PC-3 (cell line): Measurements from ENCODE around the gene NKAP. TPM values are rescaled to one million over a fixed set of nuclear protein-coding genes. Genes with fewer than 3 reads are reported as not detected.
"Not testable (repeated sequence)": the region's sequence is repeated elsewhere in the genome, so short reads cannot be mapped to it uniquely, and the experiment has no call there.

Experiments used
- ATAC-seq: fragments of 200-7000 bp; cut with Tn5 transposase; 2 replicates; pipeline ENCODE4 v1.9.1; 2020; ENCODE audit warnings: mild to moderate bottlenecking, moderate library complexity
- BruUV-seq: library from RNA; stranded (reverse); fragments of 400-500 nt; replicated peaks from 2 replicates; lab custom pipeline; 2021; lab: Mats Ljungman, UMichigan
- CTCF ChIA-PET: fragments of 300-600 bp; sonication (Branson Sonifier 250); formaldehyde crosslinking; loops from one replicate; lab custom pipeline; 2022; ENCODE audit warnings: antibody characterized with exemption; lab: Charles Lee
- POLR2A ChIA-PET: fragments of 300-600 bp; sonication (Branson Sonifier 250); formaldehyde crosslinking; loops from one replicate; lab custom pipeline; 2022; ENCODE audit warnings: antibody characterized with exemption; ENCODE audit not compliant: unreplicated experiment; lab: Charles Lee
- DNase-seq: peaks from one replicate; pipeline ENCODE4 v3.0.0-alpha.2; 2015
- H2AFZ ChIP-seq: fragments of 300-600 bp; sonication (generic); 2 replicates; pipeline ENCODE4 v1.6.0; 2016; ENCODE audit warnings: antibody characterized with exemption, low read length
- H3F3A ChIP-seq: fragments of 300-600 bp; sonication (generic); one replicate; pipeline ENCODE4 v1.6.0; 2017; ENCODE audit warnings: antibody characterized with exemption, low read length, control low read depth, mild to moderate bottlenecking; ENCODE audit not compliant: unreplicated experiment
- H3K27ac ChIP-seq: fragments of 300-600 bp; sonication (generic); 2 replicates; pipeline ENCODE4 v1.5.1; 2016; ENCODE audit warnings: mild to moderate bottlenecking, low read length
- H3K27me3 ChIP-seq: fragments of 300-600 bp; sonication (generic); 2 replicates; pipeline ENCODE4 v1.6.1; 2016; ENCODE audit warnings: low read length, mixed read lengths
- H3K36me3 ChIP-seq: fragments of 300-600 bp; sonication (generic); 2 replicates; pipeline ENCODE4 v1.6.1; 2016; ENCODE audit warnings: low read depth, mixed run types, low read length, mixed read lengths
- H3K4me1 ChIP-seq: fragments of 300-600 bp; sonication (generic); 2 replicates; pipeline ENCODE4 v1.5.1; 2016; ENCODE audit warnings: low read length; ENCODE audit not compliant: insufficient read depth
- H3K4me2 ChIP-seq: fragments of 300-600 bp; sonication (generic); 2 replicates; pipeline ENCODE4 v1.6.0; 2016; ENCODE audit warnings: low read length
- H3K4me3 ChIP-seq: fragments of 300-600 bp; sonication (generic); 2 replicates; pipeline ENCODE4 v1.5.1; 2016; ENCODE audit warnings: mild to moderate bottlenecking, low read length, mixed read lengths
- H3K79me2 ChIP-seq: fragments of 300-600 bp; sonication (generic); 2 replicates; pipeline ENCODE4 v1.6.1; 2017; ENCODE audit warnings: low read length, mixed read lengths
- H3K9ac ChIP-seq: fragments of 300-600 bp; sonication (generic); 2 replicates; pipeline ENCODE4 v1.6.0; 2016; ENCODE audit warnings: mild to moderate bottlenecking, low read length
- H3K9me2 ChIP-seq: fragments of 300-600 bp; sonication (generic); replicated peaks from 2 replicates; pipeline ENCODE4 v1.6.1; 2016; ENCODE audit warnings: mixed run types, low read length, mixed read lengths
- H3K9me3 ChIP-seq: fragments of 300-600 bp; sonication (generic); 2 replicates; pipeline ENCODE4 v1.6.1; 2016; ENCODE audit warnings: low read length, mixed read lengths
- H4K20me1 ChIP-seq: fragments of 300-600 bp; sonication (generic); 2 replicates; pipeline ENCODE4 v1.6.1; 2016; ENCODE audit warnings: low read length, mixed read lengths
- CTCF ChIP-seq: fragments of 300-600 bp; sonication (generic); conservative IDR thresholded peaks from 2 replicates; pipeline ENCODE4 v1.5.1; 2017; ENCODE audit warnings: antibody characterized with exemption, low read depth, mild to moderate bottlenecking, low read length
- EZH2 ChIP-seq: fragments of 300-600 bp; sonication (generic); IDR thresholded peaks from one replicate; pipeline ENCODE4 v1.6.1; 2017; ENCODE audit warnings: antibody characterized with exemption, mild to moderate bottlenecking, low read length; ENCODE audit not compliant: unreplicated experiment
- EZH2phosphoT487 ChIP-seq: fragments of 300-600 bp; sonication (generic); IDR thresholded peaks from 2 replicates; pipeline ENCODE4 v1.6.1; 2018; ENCODE audit warnings: mild to moderate bottlenecking, antibody characterized with exemption, low read length, borderline replicate concordance
- intact Hi-C: fragments of 100-400 bp; cut with micrococcal nuclease; formaldehyde crosslinking; loops from 2 replicates; pipeline ENCODE4 v1.9.0; 2023
- total RNA-seq: library from RNA; depleted of rRNA; stranded (reverse); fragments of >200 nt; gene quantifications from 2 replicates; pipeline ENCODE4 v1.2.3, GENCODE V29; 2014

NKAP gene
- total RNA-seq, 1 experiment from 2014 or later, result 5.2 TPM

GRCh38 chrX:119960625-119961024 lies 17.1 kb upstream of the NKAP start:
- Histone ChIP-seq H3K9ac (no peak overlapping the region), H3K36me3 (no peaks in the 10 kb centered on the region), H3K27me3 (no peaks in the 10 kb centered on the region), H4K20me1 (no peaks in the 10 kb centered on the region), H3K27ac (no peak overlapping the region), H3K9me3 (no peaks in the 10 kb centered on the region), H3K4me3 (no peak overlapping the region), H3K4me1 (no peaks in the 10 kb centered on the region), H2AFZ (no peak overlapping the region), H3F3A (no peaks in the 10 kb centered on the region), H3K4me2 (no peak overlapping the region), H3K79me2 (no peaks in the 10 kb centered on the region), H3K9me2 (no peaks in the 10 kb centered on the region)
- POLR2A ChIA-PET, result no interaction called here
- intact Hi-C loops, result no loop called here
- CTCF ChIA-PET, result no interaction called here
- DNase-seq, result no peak
- TF ChIP-seq EZH2 (no peak), CTCF (no peak), EZH2phosphoT487 (no peak)
- BruUV-seq, result no TSS peak
- no peak for ATAC-seq

- H3K27ac ChIP-seq, H4K20me1 ChIP-seq, H3K9me2 ChIP-seq, H3K9ac ChIP-seq, H2AFZ ChIP-seq, H3K79me2 ChIP-seq, H3K4me2 ChIP-seq, H3K36me3 ChIP-seq, DNase-seq, H3K9me3 ChIP-seq, POLR2A ChIA-PET, intact Hi-C loops, CTCF ChIA-PET, H3K4me3 ChIP-seq, BruUV-seq, ATAC-seq, H3K4me1 ChIP-seq, H3F3A ChIP-seq: not testable (repeated sequence)
- H3K27me3 ChIP-seq, result peaks cover 18% of the 10 kb centered on the region
Observed at GRCh38 chrX:119955807-119956570, 12.4 kb upstream of the NKAP start.

- intact Hi-C loops, result no loop called here
- Histone ChIP-seq H2AFZ (no peak overlapping the region), H3F3A (no peaks in the 10 kb centered on the region), H3K9me3 (no peaks in the 10 kb centered on the region), H3K9ac (no peak overlapping the region), H3K27me3 (peaks cover 18% of the 10 kb centered on the region), H3K27ac (no peak overlapping the region), H3K36me3 (no peaks in the 10 kb centered on the region), H3K9me2 (no peaks in the 10 kb centered on the region), H3K4me2 (no peak overlapping the region), H3K4me3 (no peak overlapping the region), H3K4me1 (no peaks in the 10 kb centered on the region), H4K20me1 (no peaks in the 10 kb centered on the region), H3K79me2 (no peaks in the 10 kb centered on the region)
- ChIA-PET POLR2A (no interaction called here), CTCF (no interaction called here)
- no TSS peak for BruUV-seq
- DNase-seq, result no peak
- TF ChIP-seq EZH2 (no peak), CTCF (no peak), EZH2phosphoT487 (no peak)
- no peak for ATAC-seq
Observed at GRCh38 chrX:119954374-119954773, 10.8 kb upstream of the NKAP start.
